HEK293 (cell line): ENCODE data around the gene SLC5A11.

Experiments used
- CTCF ChIA-PET: fragments of 350-600 bp; formaldehyde crosslinking; extraction: SDS; loops from one replicate; lab custom pipeline; 2021; ENCODE audit warnings: antibody characterized with exemption; lab: Yijun Ruan, JAX
- POLR2A ChIA-PET: fragments of 300-600 bp; formaldehyde crosslinking; extraction: SDS; loops from one replicate; lab custom pipeline; 2020; ENCODE audit warnings: antibody characterized with exemption, inconsistent platforms; lab: Yijun Ruan, JAX
- H3K27ac ChIP-seq: fragments of 200-500 bp; sonication (Bioruptor generic); 2 replicates; pipeline ENCODE4 v1.5.1; 2014; ENCODE audit warnings: low read depth, low read length, control low read depth, inconsistent platforms; ENCODE audit errors: extremely low read depth
- H3K36me3 ChIP-seq, 2 experiments: fragments of 200-500 bp in 1 of 2; sonication (Bioruptor generic) in 1 of 2; 1 replicate in 1 of 2; 2 replicates in 1 of 2; pipeline ENCODE4 v1.5.1; 2014 to 2017; ENCODE audit warnings: inconsistent platforms in 2 of 2, low read length in 2 of 2; ENCODE audit not compliant: control insufficient read depth in 2 of 2, insufficient read depth in 1 of 2
- H3K4me1 ChIP-seq: fragments of 200-500 bp; sonication (Bioruptor generic); 2 replicates; pipeline ENCODE4 v1.5.1; 2014; ENCODE audit warnings: mild to moderate bottlenecking, low read length, inconsistent platforms; ENCODE audit not compliant: control insufficient read depth, insufficient read depth
- H3K4me3 ChIP-seq: 2 replicates; pipeline ENCODE4 v1.5.1; 2011; ENCODE audit warnings: low read depth, mild to moderate bottlenecking, control low read depth, low read length, moderate library complexity
- H3K9me3 ChIP-seq: fragments of 200-500 bp; sonication (Bioruptor generic); 2 replicates; pipeline ENCODE4 v1.5.1; 2014; ENCODE audit warnings: low read depth, low read length, inconsistent platforms; ENCODE audit not compliant: control insufficient read depth, insufficient read depth
- CTCF ChIP-seq: fragments of 450-650 bp; formaldehyde crosslinking; IDR thresholded peaks from 2 replicates; pipeline ENCODE4 v1.5.1; 2016; ENCODE audit warnings: missing biosample characterization, missing genetic modification characterization
- EGR2 ChIP-seq: fragments of 450-650 bp; formaldehyde crosslinking; IDR thresholded peaks from 2 replicates; pipeline ENCODE4 v1.5.1; 2016; ENCODE audit warnings: low read depth, missing biosample characterization, missing genetic modification characterization
- GLIS2 ChIP-seq: fragments of 450-650 bp; formaldehyde crosslinking; IDR thresholded peaks from 2 replicates; pipeline ENCODE4 v1.5.1; 2016; ENCODE audit warnings: missing biosample characterization, missing genetic modification characterization
- MZF1 ChIP-seq: fragments of 450-650 bp; formaldehyde crosslinking; IDR thresholded peaks from 2 replicates; pipeline ENCODE4 v1.5.1; 2017; ENCODE audit warnings: missing biosample characterization, missing genetic modification characterization, borderline replicate concordance
- PRDM6 ChIP-seq: fragments of 450-650 bp; formaldehyde crosslinking; IDR thresholded peaks from 2 replicates; pipeline ENCODE4 v1.5.1; 2017; ENCODE audit warnings: missing biosample characterization, missing genetic modification characterization
- YY1 ChIP-seq: fragments of 450-650 bp; formaldehyde crosslinking; IDR thresholded peaks from 2 replicates; pipeline ENCODE4 v1.5.1; 2018; ENCODE audit warnings: missing biosample characterization, missing genetic modification characterization
- ZBTB7A ChIP-seq: fragments of 450-650 bp; formaldehyde crosslinking; IDR thresholded peaks from 2 replicates; pipeline ENCODE4 v1.5.1; 2016; ENCODE audit warnings: low read depth, missing biosample characterization, missing genetic modification characterization
- ZNF202 ChIP-seq: fragments of 450-650 bp; formaldehyde crosslinking; IDR thresholded peaks from 2 replicates; pipeline ENCODE4 v1.5.1; 2016; ENCODE audit warnings: missing biosample characterization, missing genetic modification characterization, borderline replicate concordance
- ZNF214 ChIP-seq: fragments of 450-650 bp; formaldehyde crosslinking; IDR thresholded peaks from 2 replicates; pipeline ENCODE4 v1.5.1; 2017; ENCODE audit warnings: missing biosample characterization, mild to moderate bottlenecking, missing genetic modification characterization, borderline replicate concordance
- ZNF24 ChIP-seq: fragments of 450-650 bp; formaldehyde crosslinking; IDR thresholded peaks from 2 replicates; pipeline ENCODE4 v1.5.1; 2016; ENCODE audit warnings: missing biosample characterization, missing genetic modification characterization
- ZNF366 ChIP-seq: fragments of 450-650 bp; formaldehyde crosslinking; conservative IDR thresholded peaks from 2 replicates; pipeline ENCODE4 v1.5.1; 2016; ENCODE audit warnings: missing biosample characterization, missing genetic modification characterization
- ZNF404 ChIP-seq: fragments of 450-650 bp; formaldehyde crosslinking; IDR thresholded peaks from 2 replicates; pipeline ENCODE4 v1.5.1; 2017; ENCODE audit warnings: missing biosample characterization, missing genetic modification characterization
- ZNF433 ChIP-seq: fragments of 450-650 bp; formaldehyde crosslinking; IDR thresholded peaks from 2 replicates; pipeline ENCODE4 v1.5.1; 2016; ENCODE audit warnings: missing biosample characterization, missing genetic modification characterization, low read depth
- ZNF529 ChIP-seq: fragments of 450-650 bp; formaldehyde crosslinking; IDR thresholded peaks from 2 replicates; pipeline ENCODE4 v1.5.1; 2017; ENCODE audit warnings: missing genetic modification characterization, missing biosample characterization; ENCODE audit not compliant: insufficient replicate concordance
- ZNF580 ChIP-seq: fragments of 450-650 bp; formaldehyde crosslinking; IDR thresholded peaks from 2 replicates; pipeline ENCODE4 v1.5.1; 2016; ENCODE audit warnings: missing biosample characterization, missing genetic modification characterization
- ZNF639 ChIP-seq: fragments of 450-650 bp; formaldehyde crosslinking; IDR thresholded peaks from 2 replicates; pipeline ENCODE4 v1.5.1; 2016; ENCODE audit warnings: missing biosample characterization, missing genetic modification characterization
- ZNF843 ChIP-seq: fragments of 450-650 bp; formaldehyde crosslinking; IDR thresholded peaks from 2 replicates; pipeline ENCODE4 v1.5.1; 2016; ENCODE audit warnings: missing biosample characterization, missing genetic modification characterization

SLC5A11 gene

GRCh38 chr16:24847358-24847664 is 1.5 kb downstream of the SLC5A11 start:
- Histone ChIP-seq H3K9me3 (no peaks in the 10 kb centered on the region), H3K4me3 (no peak overlapping the region), H3K27ac (no peak overlapping the region), H3K4me1 (no peaks in the 10 kb centered on the region), H3K36me3 (no peaks in the 10 kb centered on the region)
- TF ChIP-seq ZNF366 (tag by site-specific recombination) (0 out of 2 replicates have a peak, but pooled peaks have one; percentile 8), ZNF404 (no peak), ZNF202 (tag by site-specific recombination) (no peak), ZNF843 (tag by site-specific recombination) (no peak)
- CTCF ChIA-PET, result no interaction called here
- POLR2A ChIA-PET, result no interaction called here

- POLR2A ChIA-PET, result no interaction called here
- Histone ChIP-seq H3K4me1 (no peaks in the 10 kb centered on the region), H3K36me3 (no peaks in the 10 kb centered on the region), H3K4me3 (no peak overlapping the region)
- TF ChIP-seq EGR2 (no peak), ZNF24 (tag by site-specific recombination) (no peak)
- TF ChIP-seq, all 188 proteins: peak for 0
- Histone ChIP-seq H3K27ac (no peak overlapping the region), H3K9me3 (no peaks in the 10 kb centered on the region)
- CTCF ChIA-PET, result no interaction called here
Measured at GRCh38 chr16:24848065-24848464, 2.3 kb downstream of the SLC5A11 start.

- Histone ChIP-seq H3K36me3 (no peaks in the 10 kb centered on the region), H3K4me3 (no peak overlapping the region), H3K27ac (no peak overlapping the region), H3K4me1 (peaks cover 4% of the 10 kb centered on the region; the same call in 1 of the 2 replicates), H3K9me3 (no peaks in the 10 kb centered on the region)
- no peak for TF ChIP-seq ZNF529 (tag by site-specific recombination)
- TF ChIP-seq ZNF433 (tag by site-specific recombination), result no peak
- TF ChIP-seq YY1, result no peak
- TF ChIP-seq ZNF639 (tag by site-specific recombination), result no peak
- no peak for TF ChIP-seq ZBTB7A (tag by site-specific recombination)
- no peak for TF ChIP-seq ZNF580 (tag by site-specific recombination)
- TF ChIP-seq PRDM6, result no peak
- TF ChIP-seq CTCF (tag by site-specific recombination), result no peak
- TF ChIP-seq MZF1 (tag by site-specific recombination), result no peak
- TF ChIP-seq GLIS2 (tag by site-specific recombination), result no peak
- no peak for TF ChIP-seq ZNF214 (tag by site-specific recombination)
- POLR2A ChIA-PET, result no interaction called here
- CTCF ChIA-PET, result interaction anchor here (0.5 kb wide), 1 partner anchor 57 kb away, joined by 3 read pairs; no protein-coding TSS in a partner anchor
Measured at GRCh38 chr16:24849641-24850040, 3.9 kb downstream of the SLC5A11 start.
